HepG2 (cell line): Measurements from ENCODE around the gene ZC3H4. TPM values are rescaled to one million over a fixed set of nuclear protein-coding genes. Genes with fewer than 3 reads are reported as not detected.

ENCODE experiments used
- SYNCRIP ChIP-seq: fragments of 200-400 bp; formaldehyde crosslinking; IDR thresholded peaks from 2 replicates; pipeline ENCODE4 v1.6.1; 2018; ENCODE audit warnings: mild to moderate bottlenecking, low read depth, low read length; ENCODE audit not compliant: insufficient read depth
- ZNF33A ChIP-seq: sonication (generic); formaldehyde crosslinking; IDR thresholded peaks from 2 replicates; pipeline ENCODE4 v1.5.1; 2020; ENCODE audit warnings: missing genetic modification reagents, mild to moderate bottlenecking, moderate library complexity, borderline replicate concordance
- ZNF34 ChIP-seq: sonication (generic); formaldehyde crosslinking; IDR thresholded peaks from 2 replicates; pipeline ENCODE4 v1.4.0; 2020; ENCODE audit warnings: mild to moderate bottlenecking, missing genetic modification reagents, borderline replicate concordance
- polyA plus RNA-seq, 8 experiments: library from polyadenylated mRNA; depleted of rRNA in 3 of 8; stranded (reverse) in 7 of 8; unstranded in 1 of 8; fragments of >200 nt; fragmentation: Illumina TruSeq in 4 of 8; extraction: Trizol in 4 of 8; gene quantifications; 2 replicates each; pipeline versions ENCODE4 v1.2.1 to v1.2.3, GENCODE V29; 2011 to 2016; ENCODE audit warnings: low read depth in 4 of 8, missing spikeins in 1 of 8, mixed read lengths in 1 of 8; ENCODE audit not compliant: insufficient read depth in 1 of 8
- total RNA-seq, 5 experiments: library from RNA; depleted of rRNA; stranded (reverse); fragments of >200 nt; fragmentation: Illumina TruSeq; extraction: Trizol; gene quantifications; 2 replicates each; pipeline ENCODE4 v1.2.3, GENCODE V29; 2016; ENCODE audit warnings: low read depth in 1 of 5
- TF ChIP-seq, protein P1 (sequence below): sonication (generic); formaldehyde crosslinking; IDR thresholded peaks from 2 replicates; pipeline ENCODE4 v1.5.0; 2020; ENCODE audit warnings: mild to moderate bottlenecking, missing genetic modification reagents
- TF ChIP-seq, protein P2 (sequence below), 2 experiments: sonication (generic) in 1 of 2; formaldehyde crosslinking in 1 of 2; IDR thresholded peaks; 2 replicates each; pipeline versions ENCODE4 v1.6.1 to v1.9.0; 2014 to 2022; ENCODE audit warnings: antibody characterized with exemption in 1 of 2, borderline replicate concordance in 1 of 2, inconsistent platforms in 1 of 2, low read depth in 1 of 2, missing genetic modification reagents in 1 of 2
- TF ChIP-seq, protein P3 (sequence below): fragments of 450-650 bp; IDR thresholded peaks from 2 replicates; pipeline ENCODE4 v1.6.1; 2017; ENCODE audit warnings: mild to moderate bottlenecking
- TF ChIP-seq, protein P4 (sequence below): sonication (generic); formaldehyde crosslinking; IDR thresholded peaks from 2 replicates; pipeline ENCODE4 v1.4.0; 2020; ENCODE audit warnings: missing genetic modification reagents, borderline replicate concordance
- TF ChIP-seq, protein P5 (sequence below): IDR thresholded peaks from 2 replicates; pipeline ENCODE4 v1.6.1; 2016
- TF ChIP-seq, protein P6 (sequence below): sonication (generic); formaldehyde crosslinking; IDR thresholded peaks from 2 replicates; pipeline ENCODE4 v1.4.0; 2020; ENCODE audit warnings: missing genetic modification reagents

The ZC3H4 gene
- total and polyA plus RNA-seq, 2 of the 13 experiments (the other 11 are each of a cell fraction or from before 2014, with no cell fraction given): 1.8 to 10.7 TPM

DNA sequence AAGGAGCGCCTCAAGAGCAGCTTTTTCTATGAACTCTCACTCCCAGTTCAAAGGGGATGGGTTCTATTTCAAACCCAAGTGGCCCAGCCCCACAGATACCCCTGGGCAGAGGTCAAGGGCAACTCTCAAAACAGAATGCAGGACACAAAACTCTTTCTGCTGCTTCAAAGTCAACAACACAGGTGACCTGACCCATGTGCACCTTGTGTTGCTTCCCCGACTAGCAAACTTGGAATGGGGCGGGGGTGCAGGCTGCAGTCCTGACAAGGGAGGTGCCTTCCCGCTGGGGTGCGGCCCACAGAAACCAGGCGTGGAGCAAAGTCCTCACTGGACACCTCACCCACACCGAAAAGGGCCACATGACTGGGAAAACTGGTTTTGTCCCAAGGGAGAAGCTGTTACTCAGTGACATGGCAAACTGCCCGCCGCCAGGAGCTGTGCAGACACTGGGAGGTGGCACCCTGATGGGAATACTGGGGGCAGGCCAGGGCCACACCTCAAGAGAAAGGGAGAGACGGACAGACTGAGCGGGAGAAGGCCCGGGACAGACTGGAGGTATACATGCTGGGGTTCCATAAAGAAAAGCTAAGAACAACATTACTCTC, 17.4 kb downstream of the ZC3H4 start (continued):
- TF ChIP-seq, protein P1, sequence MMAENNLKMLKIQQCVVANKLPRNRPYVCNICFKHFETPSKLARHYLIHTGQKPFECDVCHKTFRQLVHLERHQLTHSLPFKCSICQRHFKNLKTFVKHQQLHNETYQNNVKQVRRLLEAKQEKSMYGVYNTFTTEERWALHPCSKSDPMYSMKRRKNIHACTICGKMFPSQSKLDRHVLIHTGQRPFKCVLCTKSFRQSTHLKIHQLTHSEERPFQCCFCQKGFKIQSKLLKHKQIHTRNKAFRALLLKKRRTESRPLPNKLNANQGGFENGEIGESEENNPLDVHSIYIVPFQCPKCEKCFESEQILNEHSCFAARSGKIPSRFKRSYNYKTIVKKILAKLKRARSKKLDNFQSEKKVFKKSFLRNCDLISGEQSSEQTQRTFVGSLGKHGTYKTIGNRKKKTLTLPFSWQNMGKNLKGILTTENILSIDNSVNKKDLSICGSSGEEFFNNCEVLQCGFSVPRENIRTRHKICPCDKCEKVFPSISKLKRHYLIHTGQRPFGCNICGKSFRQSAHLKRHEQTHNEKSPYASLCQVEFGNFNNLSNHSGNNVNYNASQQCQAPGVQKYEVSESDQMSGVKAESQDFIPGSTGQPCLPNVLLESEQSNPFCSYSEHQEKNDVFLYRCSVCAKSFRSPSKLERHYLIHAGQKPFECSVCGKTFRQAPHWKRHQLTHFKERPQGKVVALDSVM: peak; percentile 26; the same call in 1 of the 2 replicates
- TF ChIP-seq, protein P2, sequence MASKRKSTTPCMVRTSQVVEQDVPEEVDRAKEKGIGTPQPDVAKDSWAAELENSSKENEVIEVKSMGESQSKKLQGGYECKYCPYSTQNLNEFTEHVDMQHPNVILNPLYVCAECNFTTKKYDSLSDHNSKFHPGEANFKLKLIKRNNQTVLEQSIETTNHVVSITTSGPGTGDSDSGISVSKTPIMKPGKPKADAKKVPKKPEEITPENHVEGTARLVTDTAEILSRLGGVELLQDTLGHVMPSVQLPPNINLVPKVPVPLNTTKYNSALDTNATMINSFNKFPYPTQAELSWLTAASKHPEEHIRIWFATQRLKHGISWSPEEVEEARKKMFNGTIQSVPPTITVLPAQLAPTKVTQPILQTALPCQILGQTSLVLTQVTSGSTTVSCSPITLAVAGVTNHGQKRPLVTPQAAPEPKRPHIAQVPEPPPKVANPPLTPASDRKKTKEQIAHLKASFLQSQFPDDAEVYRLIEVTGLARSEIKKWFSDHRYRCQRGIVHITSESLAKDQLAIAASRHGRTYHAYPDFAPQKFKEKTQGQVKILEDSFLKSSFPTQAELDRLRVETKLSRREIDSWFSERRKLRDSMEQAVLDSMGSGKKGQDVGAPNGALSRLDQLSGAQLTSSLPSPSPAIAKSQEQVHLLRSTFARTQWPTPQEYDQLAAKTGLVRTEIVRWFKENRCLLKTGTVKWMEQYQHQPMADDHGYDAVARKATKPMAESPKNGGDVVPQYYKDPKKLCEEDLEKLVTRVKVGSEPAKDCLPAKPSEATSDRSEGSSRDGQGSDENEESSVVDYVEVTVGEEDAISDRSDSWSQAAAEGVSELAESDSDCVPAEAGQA (IDR thresholded peaks at IDR 0.05; ENCODE audit: low read depth): peak; percentile 45; the same call in 1 of the 2 replicates
- TF ChIP-seq, protein P2 (CRISPR knock-in tag; IDR thresholded peaks at IDR 0.05; ENCODE audit: borderline replicate concordance): no peak
- TF ChIP-seq, protein P3, sequence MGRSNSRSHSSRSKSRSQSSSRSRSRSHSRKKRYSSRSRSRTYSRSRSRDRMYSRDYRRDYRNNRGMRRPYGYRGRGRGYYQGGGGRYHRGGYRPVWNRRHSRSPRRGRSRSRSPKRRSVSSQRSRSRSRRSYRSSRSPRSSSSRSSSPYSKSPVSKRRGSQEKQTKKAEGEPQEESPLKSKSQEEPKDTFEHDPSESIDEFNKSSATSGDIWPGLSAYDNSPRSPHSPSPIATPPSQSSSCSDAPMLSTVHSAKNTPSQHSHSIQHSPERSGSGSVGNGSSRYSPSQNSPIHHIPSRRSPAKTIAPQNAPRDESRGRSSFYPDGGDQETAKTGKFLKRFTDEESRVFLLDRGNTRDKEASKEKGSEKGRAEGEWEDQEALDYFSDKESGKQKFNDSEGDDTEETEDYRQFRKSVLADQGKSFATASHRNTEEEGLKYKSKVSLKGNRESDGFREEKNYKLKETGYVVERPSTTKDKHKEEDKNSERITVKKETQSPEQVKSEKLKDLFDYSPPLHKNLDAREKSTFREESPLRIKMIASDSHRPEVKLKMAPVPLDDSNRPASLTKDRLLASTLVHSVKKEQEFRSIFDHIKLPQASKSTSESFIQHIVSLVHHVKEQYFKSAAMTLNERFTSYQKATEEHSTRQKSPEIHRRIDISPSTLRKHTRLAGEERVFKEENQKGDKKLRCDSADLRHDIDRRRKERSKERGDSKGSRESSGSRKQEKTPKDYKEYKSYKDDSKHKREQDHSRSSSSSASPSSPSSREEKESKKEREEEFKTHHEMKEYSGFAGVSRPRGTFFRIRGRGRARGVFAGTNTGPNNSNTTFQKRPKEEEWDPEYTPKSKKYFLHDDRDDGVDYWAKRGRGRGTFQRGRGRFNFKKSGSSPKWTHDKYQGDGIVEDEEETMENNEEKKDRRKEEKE: no peak
- TF ChIP-seq ZNF33A (CRISPR knock-in tag): no peak
- TF ChIP-seq, protein P4, sequence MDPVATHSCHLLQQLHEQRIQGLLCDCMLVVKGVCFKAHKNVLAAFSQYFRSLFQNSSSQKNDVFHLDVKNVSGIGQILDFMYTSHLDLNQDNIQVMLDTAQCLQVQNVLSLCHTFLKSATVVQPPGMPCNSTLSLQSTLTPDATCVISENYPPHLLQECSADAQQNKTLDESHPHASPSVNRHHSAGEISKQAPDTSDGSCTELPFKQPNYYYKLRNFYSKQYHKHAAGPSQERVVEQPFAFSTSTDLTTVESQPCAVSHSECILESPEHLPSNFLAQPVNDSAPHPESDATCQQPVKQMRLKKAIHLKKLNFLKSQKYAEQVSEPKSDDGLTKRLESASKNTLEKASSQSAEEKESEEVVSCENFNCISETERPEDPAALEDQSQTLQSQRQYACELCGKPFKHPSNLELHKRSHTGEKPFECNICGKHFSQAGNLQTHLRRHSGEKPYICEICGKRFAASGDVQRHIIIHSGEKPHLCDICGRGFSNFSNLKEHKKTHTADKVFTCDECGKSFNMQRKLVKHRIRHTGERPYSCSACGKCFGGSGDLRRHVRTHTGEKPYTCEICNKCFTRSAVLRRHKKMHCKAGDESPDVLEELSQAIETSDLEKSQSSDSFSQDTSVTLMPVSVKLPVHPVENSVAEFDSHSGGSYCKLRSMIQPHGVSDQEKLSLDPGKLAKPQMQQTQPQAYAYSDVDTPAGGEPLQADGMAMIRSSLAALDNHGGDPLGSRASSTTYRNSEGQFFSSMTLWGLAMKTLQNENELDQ (CRISPR knock-in tag): no peak
- TF ChIP-seq, protein P5, sequence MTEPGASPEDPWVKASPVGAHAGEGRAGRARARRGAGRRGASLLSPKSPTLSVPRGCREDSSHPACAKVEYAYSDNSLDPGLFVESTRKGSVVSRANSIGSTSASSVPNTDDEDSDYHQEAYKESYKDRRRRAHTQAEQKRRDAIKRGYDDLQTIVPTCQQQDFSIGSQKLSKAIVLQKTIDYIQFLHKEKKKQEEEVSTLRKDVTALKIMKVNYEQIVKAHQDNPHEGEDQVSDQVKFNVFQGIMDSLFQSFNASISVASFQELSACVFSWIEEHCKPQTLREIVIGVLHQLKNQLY: peak; percentile 83
- TF ChIP-seq ZNF34 (CRISPR knock-in tag): no peak
- no peak for TF ChIP-seq SYNCRIP
- TF ChIP-seq, protein P6, sequence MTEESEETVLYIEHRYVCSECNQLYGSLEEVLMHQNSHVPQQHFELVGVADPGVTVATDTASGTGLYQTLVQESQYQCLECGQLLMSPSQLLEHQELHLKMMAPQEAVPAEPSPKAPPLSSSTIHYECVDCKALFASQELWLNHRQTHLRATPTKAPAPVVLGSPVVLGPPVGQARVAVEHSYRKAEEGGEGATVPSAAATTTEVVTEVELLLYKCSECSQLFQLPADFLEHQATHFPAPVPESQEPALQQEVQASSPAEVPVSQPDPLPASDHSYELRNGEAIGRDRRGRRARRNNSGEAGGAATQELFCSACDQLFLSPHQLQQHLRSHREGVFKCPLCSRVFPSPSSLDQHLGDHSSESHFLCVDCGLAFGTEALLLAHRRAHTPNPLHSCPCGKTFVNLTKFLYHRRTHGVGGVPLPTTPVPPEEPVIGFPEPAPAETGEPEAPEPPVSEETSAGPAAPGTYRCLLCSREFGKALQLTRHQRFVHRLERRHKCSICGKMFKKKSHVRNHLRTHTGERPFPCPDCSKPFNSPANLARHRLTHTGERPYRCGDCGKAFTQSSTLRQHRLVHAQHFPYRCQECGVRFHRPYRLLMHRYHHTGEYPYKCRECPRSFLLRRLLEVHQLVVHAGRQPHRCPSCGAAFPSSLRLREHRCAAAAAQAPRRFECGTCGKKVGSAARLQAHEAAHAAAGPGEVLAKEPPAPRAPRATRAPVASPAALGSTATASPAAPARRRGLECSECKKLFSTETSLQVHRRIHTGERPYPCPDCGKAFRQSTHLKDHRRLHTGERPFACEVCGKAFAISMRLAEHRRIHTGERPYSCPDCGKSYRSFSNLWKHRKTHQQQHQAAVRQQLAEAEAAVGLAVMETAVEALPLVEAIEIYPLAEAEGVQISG (CRISPR knock-in tag): peak; percentile 21; the same call in 1 of the 2 replicates
